ENCODE results near the gene MARCHF3. TPM values are rescaled to one million over a fixed set of nuclear protein-coding genes. Genes with fewer than 3 reads are reported as not detected.
A peak's percentile ranks its signal among the peaks of the same experiment; 100 is the strongest.

MARCHF3 gene
- total and polyA plus RNA-seq, 2 of the 13 experiments (the other 11 are each of a cell fraction or from before 2014, with no cell fraction given) = 4.8 to 11.9 TPM

DNA sequence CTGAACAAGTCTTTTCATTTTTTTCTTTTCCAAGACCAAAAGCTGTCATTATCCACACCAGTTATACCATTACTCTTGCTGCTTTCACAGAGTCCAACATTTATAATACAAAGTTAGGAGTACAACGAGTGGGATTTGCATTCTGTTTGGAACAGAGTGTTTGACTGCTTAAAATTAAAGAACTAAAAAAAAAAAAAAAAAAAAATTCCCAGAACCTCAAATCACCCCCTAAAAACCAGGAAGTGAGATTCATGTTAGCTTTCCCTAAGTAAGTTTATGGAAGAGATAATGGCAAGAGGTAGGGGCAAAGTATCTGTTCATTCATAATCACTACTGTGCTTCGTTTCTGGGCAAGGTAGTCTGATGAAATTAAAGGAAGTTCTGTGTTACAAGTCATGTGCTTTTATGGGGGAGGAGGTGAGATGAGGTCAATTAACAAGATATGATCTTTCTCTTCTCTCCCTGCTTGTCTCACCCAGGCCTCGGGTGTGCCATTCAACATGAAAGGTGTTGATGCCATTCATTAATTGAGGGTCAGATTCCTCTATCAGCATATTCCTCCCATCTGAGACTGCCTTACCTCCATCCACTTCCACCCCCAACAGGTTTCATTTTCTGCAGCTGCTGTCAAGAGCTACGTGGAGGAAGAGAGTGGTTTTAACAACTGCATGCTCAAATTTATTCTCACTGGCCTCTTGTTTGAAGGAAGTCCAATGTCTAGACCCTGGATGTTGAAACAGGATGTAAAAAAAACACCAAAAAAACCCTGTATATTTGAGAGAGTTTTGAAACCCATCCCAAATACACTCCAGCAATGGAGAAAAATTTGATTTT, 58.1 kb downstream of the MARCHF3 start (continued):
- TF ChIP-seq, protein P1, sequence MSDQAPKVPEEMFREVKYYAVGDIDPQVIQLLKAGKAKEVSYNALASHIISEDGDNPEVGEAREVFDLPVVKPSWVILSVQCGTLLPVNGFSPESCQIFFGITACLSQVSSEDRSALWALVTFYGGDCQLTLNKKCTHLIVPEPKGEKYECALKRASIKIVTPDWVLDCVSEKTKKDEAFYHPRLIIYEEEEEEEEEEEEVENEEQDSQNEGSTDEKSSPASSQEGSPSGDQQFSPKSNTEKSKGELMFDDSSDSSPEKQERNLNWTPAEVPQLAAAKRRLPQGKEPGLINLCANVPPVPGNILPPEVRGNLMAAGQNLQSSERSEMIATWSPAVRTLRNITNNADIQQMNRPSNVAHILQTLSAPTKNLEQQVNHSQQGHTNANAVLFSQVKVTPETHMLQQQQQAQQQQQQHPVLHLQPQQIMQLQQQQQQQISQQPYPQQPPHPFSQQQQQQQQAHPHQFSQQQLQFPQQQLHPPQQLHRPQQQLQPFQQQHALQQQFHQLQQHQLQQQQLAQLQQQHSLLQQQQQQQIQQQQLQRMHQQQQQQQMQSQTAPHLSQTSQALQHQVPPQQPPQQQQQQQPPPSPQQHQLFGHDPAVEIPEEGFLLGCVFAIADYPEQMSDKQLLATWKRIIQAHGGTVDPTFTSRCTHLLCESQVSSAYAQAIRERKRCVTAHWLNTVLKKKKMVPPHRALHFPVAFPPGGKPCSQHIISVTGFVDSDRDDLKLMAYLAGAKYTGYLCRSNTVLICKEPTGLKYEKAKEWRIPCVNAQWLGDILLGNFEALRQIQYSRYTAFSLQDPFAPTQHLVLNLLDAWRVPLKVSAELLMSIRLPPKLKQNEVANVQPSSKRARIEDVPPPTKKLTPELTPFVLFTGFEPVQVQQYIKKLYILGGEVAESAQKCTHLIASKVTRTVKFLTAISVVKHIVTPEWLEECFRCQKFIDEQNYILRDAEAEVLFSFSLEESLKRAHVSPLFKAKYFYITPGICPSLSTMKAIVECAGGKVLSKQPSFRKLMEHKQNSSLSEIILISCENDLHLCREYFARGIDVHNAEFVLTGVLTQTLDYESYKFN (CRISPR knock-in tag; conservative IDR thresholded peaks at IDR 0.05) = peak; percentile 29; the same call in 1 of the 2 replicates
- TF ChIP-seq FLYWCH1 (CRISPR knock-in tag; IDR thresholded peaks at IDR 0.05) (no peak), TEAD2 (CRISPR knock-in tag; IDR thresholded peaks at IDR 0.05) (no peak), MYNN (CRISPR knock-in tag; IDR thresholded peaks at IDR 0.05; ENCODE audit: low read depth) (no peak), ZFP41 (CRISPR knock-in tag; IDR thresholded peaks at IDR 0.05; ENCODE audit: borderline replicate concordance) (no peak), SP140L (CRISPR knock-in tag; IDR thresholded peaks at IDR 0.05; ENCODE audit: borderline replicate concordance) (no peak), HNF4A (CRISPR knock-in tag; IDR thresholded peaks at IDR 0.05) (0 out of 2 replicates have a peak, but pooled peaks have one; percentile 23), ZNF749 (CRISPR knock-in tag; IDR thresholded peaks at IDR 0.05; ENCODE audit: borderline replicate concordance) (no peak)
- TF ChIP-seq, protein P2, sequence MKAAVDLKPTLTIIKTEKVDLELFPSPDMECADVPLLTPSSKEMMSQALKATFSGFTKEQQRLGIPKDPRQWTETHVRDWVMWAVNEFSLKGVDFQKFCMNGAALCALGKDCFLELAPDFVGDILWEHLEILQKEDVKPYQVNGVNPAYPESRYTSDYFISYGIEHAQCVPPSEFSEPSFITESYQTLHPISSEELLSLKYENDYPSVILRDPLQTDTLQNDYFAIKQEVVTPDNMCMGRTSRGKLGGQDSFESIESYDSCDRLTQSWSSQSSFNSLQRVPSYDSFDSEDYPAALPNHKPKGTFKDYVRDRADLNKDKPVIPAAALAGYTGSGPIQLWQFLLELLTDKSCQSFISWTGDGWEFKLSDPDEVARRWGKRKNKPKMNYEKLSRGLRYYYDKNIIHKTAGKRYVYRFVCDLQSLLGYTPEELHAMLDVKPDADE (CRISPR knock-in tag; IDR thresholded peaks at IDR 0.05) = no peak
- TF ChIP-seq, protein P3, sequence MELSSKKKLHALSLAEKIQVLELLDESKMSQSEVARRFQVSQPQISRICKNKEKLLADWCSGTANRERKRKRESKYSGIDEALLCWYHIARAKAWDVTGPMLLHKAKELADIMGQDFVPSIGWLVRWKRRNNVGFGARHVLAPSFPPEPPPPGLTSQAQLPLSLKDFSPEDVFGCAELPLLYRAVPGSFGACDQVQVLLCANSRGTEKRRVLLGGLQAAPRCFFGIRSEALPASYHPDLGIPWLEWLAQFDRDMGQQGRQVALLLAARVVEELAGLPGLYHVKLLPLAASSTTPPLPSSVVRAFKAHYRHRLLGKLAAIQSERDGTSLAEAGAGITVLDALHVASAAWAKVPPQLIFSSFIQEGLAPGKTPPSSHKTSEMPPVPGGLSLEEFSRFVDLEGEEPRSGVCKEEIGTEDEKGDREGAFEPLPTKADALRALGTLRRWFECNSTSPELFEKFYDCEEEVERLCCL (CRISPR knock-in tag; IDR thresholded peaks at IDR 0.05; ENCODE audit: borderline replicate concordance) = no peak
